LNCAP (cell line): ENCODE results near the gene ADM2.

ENCODE experiments used
- CTCF ChIP-seq: fragments of 450-650 bp; IDR thresholded peaks from 2 replicates; pipeline ENCODE4 v1.5.1; 2017; ENCODE audit warnings: mild to moderate bottlenecking

Gene ADM2

GRCh38 chr22:50447576-50448551 is 33.5 kb upstream of the ADM2 start:
- no peak for TF ChIP-seq CTCF

GRCh38 chr22:50452649-50453048 is 28.7 kb upstream of the ADM2 start:
- no peak for TF ChIP-seq CTCF

- no peak for TF ChIP-seq CTCF
Measured at GRCh38 chr22:50454556-50455075, 26.7 kb upstream of the ADM2 start.

DNA sequence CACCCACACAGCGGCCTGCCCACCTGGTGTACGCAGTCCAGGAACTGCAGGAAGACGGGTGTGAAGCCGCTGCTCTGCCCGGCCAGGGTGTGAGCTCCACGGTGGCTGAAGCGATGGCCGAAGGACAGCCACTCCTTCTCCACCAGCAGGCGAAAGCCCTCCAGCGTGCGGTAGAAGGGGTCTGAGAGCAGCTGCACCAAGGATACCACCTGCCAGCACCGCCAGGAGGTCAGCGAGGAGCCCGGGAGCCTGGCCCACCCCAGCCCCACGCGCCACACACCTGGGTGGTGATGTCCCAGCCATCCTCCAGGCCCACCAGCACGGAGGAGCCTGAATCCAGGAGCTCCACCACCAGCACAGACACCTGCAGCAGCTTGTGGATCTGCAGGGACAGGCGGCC is 26.1 kb upstream of the ADM2 start:
- TF ChIP-seq CTCF: no peak

DNA sequence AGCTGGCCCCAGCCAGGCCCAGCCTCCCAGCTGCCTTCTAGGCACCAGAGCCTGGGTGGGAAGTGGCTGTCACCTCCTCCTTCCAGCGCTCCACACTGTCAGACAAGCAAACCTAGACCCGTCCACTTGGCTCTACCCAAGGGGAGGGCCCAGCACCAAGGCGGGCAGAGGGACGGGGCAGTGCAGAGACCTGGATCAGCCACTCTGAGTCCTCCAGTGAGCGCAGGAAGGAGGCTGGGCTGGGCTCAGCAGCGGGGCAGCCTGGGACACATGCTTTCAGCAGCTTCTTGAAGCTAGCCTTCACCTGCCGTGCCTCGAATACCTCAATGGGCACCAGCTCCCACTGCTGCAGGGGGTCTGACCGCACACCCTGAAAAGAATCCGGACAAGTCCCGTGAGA is 25.3 kb upstream of the ADM2 start:
- TF ChIP-seq CTCF: no peak

GRCh38 chr22:50456466-50457234 is 24.7 kb upstream of the ADM2 start:
- TF ChIP-seq CTCF: peak; percentile 27; the same call in 1 of the 2 replicates

DNA sequence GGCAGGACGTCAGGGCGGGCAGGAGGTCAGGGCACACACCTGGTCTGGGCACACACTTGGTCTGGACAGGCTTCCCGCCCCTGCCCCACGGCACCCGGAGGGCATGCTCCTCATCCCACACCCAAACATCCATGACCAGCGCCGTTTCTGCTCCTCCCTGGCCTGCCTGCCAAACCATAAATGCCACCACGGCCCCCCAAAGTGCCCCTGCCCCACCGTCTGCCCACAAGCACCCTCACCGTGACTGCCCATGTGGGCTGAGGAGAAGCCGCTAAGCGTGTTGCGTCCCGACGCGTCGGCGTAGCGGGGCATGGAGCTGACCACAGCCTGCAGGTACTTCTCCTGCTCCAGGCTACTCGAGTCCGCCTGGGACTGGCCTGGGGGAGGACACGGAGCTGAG is 22.3 kb upstream of the ADM2 start:
- no peak for TF ChIP-seq CTCF
